A549 (cell line): ENCODE data around the gene KCNK15. TPM values are rescaled to one million over a fixed set of nuclear protein-coding genes. Genes with fewer than 3 reads are reported as not detected.

Experiments
- ATAC-seq, 2 experiments: fragments of 200-7000 bp in 1 of 2; fragments of >200 bp in 1 of 2; cut with Nextera tagmentation in 1 of 2; cut with Tn5 transposase in 1 of 2; 3 replicates each; pipeline versions ENCODE4 v1.8.0 to v1.9.1; 2018 to 2020; ENCODE audit warnings: mild to moderate bottlenecking in 1 of 2, moderate library complexity in 1 of 2
- CTCF ChIA-PET: fragments of 300-600 bp; sonication (Branson Sonifier 250); formaldehyde crosslinking; extraction: SDS; loops from one replicate; lab custom pipeline; 2021; ENCODE audit warnings: antibody characterized with exemption, inconsistent platforms; lab: Yijun Ruan, JAX
- POLR2A ChIA-PET: fragments of 350-600 bp; formaldehyde crosslinking; extraction: SDS; loops from one replicate; lab custom pipeline; 2021; ENCODE audit warnings: antibody characterized with exemption, inconsistent platforms; lab: Yijun Ruan, JAX
- DNase-seq, 2 experiments: peaks; one replicate each; pipeline versions ENCODE4 v3.0.0 to v3.0.0-alpha.2; 2011 to 2016; ENCODE audit warnings: low read depth in 1 of 2, low spot score in 1 of 2
- FAIRE-seq: peaks from 2 replicates; lab custom pipeline; 2011; peaks lifted over from hg19 to GRCh38; lab: Jason Lieb, UNC
- H3K27ac ChIP-seq, 2 experiments: fragments of >200 bp; sonication (Bioruptor Twin); formaldehyde crosslinking; 3 replicates each; pipeline ENCODE4 v1.5.1; 2016 to 2017
- H3K4me1 ChIP-seq: fragments of >200 bp; sonication (Bioruptor Twin); formaldehyde crosslinking; 3 replicates; pipeline ENCODE4 v1.6.1; 2016
- H3K4me2 ChIP-seq: fragments of >200 bp; sonication (Bioruptor Twin); formaldehyde crosslinking; 3 replicates; pipeline ENCODE4 v1.6.1; 2016
- H3K4me3 ChIP-seq: fragments of >200 bp; sonication (Bioruptor Twin); formaldehyde crosslinking; 3 replicates; pipeline ENCODE4 v1.5.1; 2016
- H3K9me3 ChIP-seq: fragments of >200 bp; sonication (Bioruptor Twin); formaldehyde crosslinking; 3 replicates; pipeline ENCODE4 v1.6.1; 2016
- ATOH8 ChIP-seq: fragments of 250-450 bp; sonication (Bioruptor Pico); IDR thresholded peaks from 2 replicates; pipeline ENCODE4 v1.5.0; 2020; ENCODE audit warnings: low read depth, mild to moderate bottlenecking, moderate library complexity
- BHLHE40 ChIP-seq: IDR thresholded peaks from 2 replicates; pipeline ENCODE4 v1.6.1; 2012; ENCODE audit warnings: low read depth, low read length, inconsistent platforms
- E2F6 ChIP-seq: IDR thresholded peaks from 2 replicates; pipeline ENCODE4 v1.6.1; 2012; ENCODE audit warnings: low read depth, borderline replicate concordance
- EHF ChIP-seq: fragments of 250-450 bp; sonication (Bioruptor Pico); IDR thresholded peaks from 2 replicates; pipeline ENCODE4 v1.5.0; 2020; ENCODE audit warnings: mild to moderate bottlenecking
- EHMT2 ChIP-seq: fragments of 200-600 bp; sonication (generic); IDR thresholded peaks from 2 replicates; pipeline ENCODE4 v1.6.1; 2016; ENCODE audit warnings: antibody characterized with exemption, low read depth, mild to moderate bottlenecking, moderate library complexity
- ELK1 ChIP-seq: fragments of 150-350 bp; IDR thresholded peaks from 2 replicates; pipeline ENCODE4 v1.6.1; 2014; ENCODE audit warnings: low read depth, mild to moderate bottlenecking, low read length
- FOSB ChIP-seq: fragments of 250-450 bp; sonication (Bioruptor Pico); IDR thresholded peaks from 2 replicates; pipeline ENCODE4 v1.5.0; 2020; ENCODE audit warnings: mild to moderate bottlenecking, moderate library complexity
- HES2 ChIP-seq: fragments of >200 bp; sonication (Bioruptor Twin); formaldehyde crosslinking; IDR thresholded peaks from 2 replicates; pipeline ENCODE4 v1.6.1; 2016
- HEYL ChIP-seq: fragments of 250-450 bp; sonication (Bioruptor Pico); IDR thresholded peaks from 2 replicates; pipeline ENCODE4 v1.8.0; 2021; ENCODE audit warnings: mild to moderate bottlenecking, moderate library complexity
- HMGXB4 ChIP-seq: fragments of 250-450 bp; sonication (Bioruptor Pico); IDR thresholded peaks from 2 replicates; pipeline ENCODE4 v1.5.0; 2021; ENCODE audit warnings: mild to moderate bottlenecking, moderate library complexity, borderline replicate concordance
- HOXB13 ChIP-seq: fragments of 250-450 bp; sonication (Bioruptor Pico); IDR thresholded peaks from 2 replicates; pipeline ENCODE4 v1.5.0; 2020; ENCODE audit warnings: low read depth, mild to moderate bottlenecking, moderate library complexity
- MAFK ChIP-seq: fragments of 450-650 bp; IDR thresholded peaks from 2 replicates; pipeline ENCODE4 v1.6.1; 2014; ENCODE audit not compliant: partially characterized antibody
- MAX ChIP-seq: IDR thresholded peaks from 2 replicates; pipeline ENCODE4 v1.6.1; 2012
- MAZ ChIP-seq: fragments of 150-350 bp; IDR thresholded peaks from 2 replicates; pipeline ENCODE4 v1.6.1; 2014; ENCODE audit warnings: antibody characterized with exemption, low read depth, low read length, borderline replicate concordance
- PBX3 ChIP-seq: IDR thresholded peaks from 2 replicates; pipeline ENCODE4 v1.6.1; 2012
- PHF8 ChIP-seq: fragments of 200-600 bp; sonication (generic); IDR thresholded peaks from 2 replicates; pipeline ENCODE4 v1.6.1; 2016; ENCODE audit warnings: low read depth, mild to moderate bottlenecking, antibody characterized with exemption, moderate library complexity, borderline replicate concordance
- RAD21 ChIP-seq, 2 experiments: fragments of >200 bp in 1 of 2; sonication (Bioruptor Twin) in 1 of 2; formaldehyde crosslinking in 1 of 2; IDR thresholded peaks in 1 of 2; conservative IDR thresholded peaks in 1 of 2; 2 replicates in 1 of 2; 3 replicates in 1 of 2; pipeline ENCODE4 v1.6.1; 2012 to 2018; ENCODE audit warnings: inconsistent platforms in 1 of 2
- RARB ChIP-seq: fragments of 250-450 bp; sonication (Bioruptor Pico); IDR thresholded peaks from 2 replicates; pipeline ENCODE4 v1.8.0; 2021; ENCODE audit warnings: mild to moderate bottlenecking, moderate library complexity
- RCOR1 ChIP-seq: fragments of 150-350 bp; IDR thresholded peaks from 2 replicates; pipeline ENCODE4 v1.6.1; 2014; ENCODE audit warnings: antibody characterized with exemption, low read length, low read depth
- REST ChIP-seq: fragments of 200-600 bp; sonication (generic); IDR thresholded peaks from 2 replicates; pipeline ENCODE4 v1.6.1; 2016; ENCODE audit warnings: antibody characterized with exemption, mild to moderate bottlenecking, moderate library complexity
- USF2 ChIP-seq: fragments of 450-650 bp; IDR thresholded peaks from 2 replicates; pipeline ENCODE4 v1.6.1; 2014; ENCODE audit warnings: antibody characterized with exemption
- WGBS: methylation state at CpG from one replicate; pipeline ENCODE4 v1.1.6; 2017; ENCODE audit errors: missing lambda C conversion rate; 5-methylcytosine and 5-hydroxymethylcytosine counted together
- polyA plus RNA-seq, 4 experiments: library from polyadenylated mRNA; depleted of rRNA in 3 of 4; stranded (reverse); fragments of >200 nt; fragmentation: RNase III in 1 of 4; extraction: RNeasy Plus Mini Kit Qiagen cat#74134 plus additional on column Dnase treatment in 1 of 4; gene quantifications; 2 replicates in 3 of 4; 3 replicates in 1 of 4; pipeline ENCODE4 v1.2.3, GENCODE V29; 2011 to 2017

The KCNK15 gene
- polyA plus RNA-seq, 2 of the 4 experiments (the other 2 are of a cell fraction), result 0.43 to 0.49 TPM

- WGBS, result 48% methylated on average over 6 of the region's 6 CpGs
- CTCF ChIA-PET, result interaction anchor here (0.9 to 21.9 kb wide), 23 partner anchors 10 to 518 kb away, joined by 3 to 525 read pairs (median 6); partner anchors contain the start of gene CCN5
- H3K4me3 ChIP-seq, result no peak overlapping the region
- no peak for ATAC-seq
- POLR2A ChIA-PET, result interaction anchor here (1.2 kb wide), 1 partner anchor 12 kb away, joined by 4 read pairs; no protein-coding TSS in a partner anchor
- TF ChIP-seq BHLHE40 (no peak), FOSB (no peak), E2F6 (no peak), PHF8 (no peak), USF2 (no peak), EHF (no peak), EHMT2 (no peak)
- peak overlapping the region; percentile 96 to 98 for H3K27ac ChIP-seq
- FAIRE-seq, result no peak
- no peaks in the 10 kb centered on the region for H3K9me3 ChIP-seq
- no peak for DNase-seq
- H3K4me1 ChIP-seq, result peaks cover 77% of the 10 kb centered on the region
- peak overlapping the region; percentile 47 for H3K4me2 ChIP-seq
These were observed 13.3 kb upstream of the KCNK15 start for GRCh38 chr20:44732327-44732726.

- peak; percentile 20 to 46; a peak in 4 of 6 replicates for ATAC-seq
- ChIA-PET CTCF (interaction anchor here (0.9 to 21.9 kb wide), 26 partner anchors 9 to 519 kb away, joined by 3 to 525 read pairs (median 6); partner anchors contain the start of gene CCN5), POLR2A (interaction anchor here (0.6 kb wide), 1 partner anchor 48 kb away, joined by 5 read pairs; no protein-coding TSS in a partner anchor)
- Histone ChIP-seq H3K9me3 (no peaks in the 10 kb centered on the region), H3K4me2 (peak overlapping the region; percentile 47), H3K27ac (peak overlapping the region; percentile 96 to 98), H3K4me3 (no peak overlapping the region), H3K4me1 (peaks cover 67% of the 10 kb centered on the region)
- FAIRE-seq, result no peak
- 20% methylated on average over 7 of the region's 7 CpGs for WGBS
- peak; percentile 69 to 83 for DNase-seq
- TF ChIP-seq ELK1, result no peak
- no peak for TF ChIP-seq HES2
- peak; percentile 68; the same call in 1 of the 2 replicates for TF ChIP-seq ATOH8
- TF ChIP-seq USF2, result no peak
- TF ChIP-seq PHF8, result no peak
- no peak for TF ChIP-seq HMGXB4 (CRISPR knock-in tag)
- no peak for TF ChIP-seq MAFK
- TF ChIP-seq MAX, result peak; percentile 54
- peak; percentile 100 for TF ChIP-seq RAD21 (conservative IDR thresholded peaks at IDR 0.05 in 1 of 2, IDR thresholded peaks at IDR 0.05 in 1 of 2)
- no peak for TF ChIP-seq MAZ
- no peak for TF ChIP-seq RCOR1
- TF ChIP-seq PBX3, result no peak
- peak; percentile 76; the same call in 1 of the 2 replicates for TF ChIP-seq HOXB13 (CRISPR knock-in tag)
- peak; percentile 69; the same call in 1 of the 2 replicates for TF ChIP-seq HEYL (CRISPR knock-in tag)
- no peak for TF ChIP-seq REST
- no peak for TF ChIP-seq RARB
These were observed 12.2 kb upstream of the KCNK15 start for GRCh38 chr20:44733341-44734069.
